ENCODE measurements around the gene RPL22L1.
A peak's percentile ranks its signal among the peaks of the same experiment; 100 is the strongest.
"Not testable (repeated sequence)": the region's sequence is repeated elsewhere in the genome, so short reads cannot be mapped to it uniquely, and the experiment has no call there.

Gene RPL22L1

DNA sequence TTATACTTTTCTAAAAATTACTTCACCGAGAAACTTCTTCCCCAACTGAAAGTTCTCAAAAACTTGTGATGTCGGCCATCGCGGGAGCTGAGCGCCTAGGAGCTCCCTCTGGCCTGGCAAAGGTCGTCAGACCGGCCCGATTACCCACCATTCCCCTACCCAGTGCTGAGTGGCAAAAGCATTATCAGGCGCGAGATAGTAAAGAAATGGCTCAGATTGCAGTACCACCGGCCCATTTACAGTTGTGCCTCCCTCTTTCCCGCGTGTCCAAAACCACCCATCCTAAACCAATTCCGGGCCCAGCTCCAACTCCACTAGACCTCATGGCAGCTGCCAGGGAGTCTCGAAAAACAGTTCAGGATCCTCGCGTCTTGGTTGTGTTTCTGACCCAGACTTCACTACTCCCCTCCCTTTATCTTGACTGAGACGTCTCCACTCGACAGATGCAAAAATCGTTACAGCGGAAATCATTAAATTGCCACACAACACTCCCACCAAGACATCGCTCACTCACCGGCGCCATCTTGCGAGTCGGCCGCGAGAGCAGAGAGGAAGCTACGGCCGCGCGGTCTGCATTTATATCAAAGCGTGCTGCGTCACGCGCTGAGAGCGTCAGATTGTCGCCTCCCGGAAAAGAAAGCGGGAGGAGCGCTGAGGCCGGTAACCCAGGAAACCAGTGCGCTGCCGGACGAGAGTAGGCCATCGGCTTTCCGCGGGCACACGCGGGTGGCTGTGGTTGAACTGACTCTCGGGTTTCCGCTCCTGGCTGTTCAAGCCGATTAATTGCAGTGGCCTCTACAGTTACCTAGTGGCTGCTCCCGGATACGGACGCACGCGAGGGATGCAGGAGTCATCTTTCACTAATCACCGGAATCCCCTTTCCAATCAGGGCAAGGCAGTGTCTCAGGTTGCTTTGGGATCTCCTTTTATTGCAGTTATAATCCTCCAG, at the start of gene RPL22L1:
TSS of gene RPL22L1 (minus strand) at position 551 of the 949 bp plus-strand sequence. CDS start at position 523, 28 bp downstream.
- peak; percentile 89 for DNase-seq

DNA sequence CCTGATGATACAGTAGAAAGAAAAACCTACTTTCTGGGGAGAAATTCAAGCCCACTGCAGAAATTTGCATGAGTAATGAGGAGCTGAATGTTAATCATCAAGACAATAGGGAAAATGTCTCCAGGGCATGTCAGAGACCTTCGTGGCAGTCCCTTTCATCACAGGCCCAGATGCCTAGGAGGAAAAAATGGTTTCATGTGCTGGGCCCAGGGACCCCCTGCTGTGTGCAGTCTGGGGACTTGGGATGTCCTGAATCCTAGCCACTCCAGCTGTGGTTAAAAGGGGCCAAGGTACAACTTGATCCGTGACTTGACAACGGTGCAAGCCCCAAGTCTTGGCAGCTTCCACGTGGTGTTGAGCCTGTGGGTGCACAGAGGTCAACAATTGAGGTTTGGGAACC, 48.7 kb upstream of the RPL22L1 start:
- no peak for DNase-seq

DNA sequence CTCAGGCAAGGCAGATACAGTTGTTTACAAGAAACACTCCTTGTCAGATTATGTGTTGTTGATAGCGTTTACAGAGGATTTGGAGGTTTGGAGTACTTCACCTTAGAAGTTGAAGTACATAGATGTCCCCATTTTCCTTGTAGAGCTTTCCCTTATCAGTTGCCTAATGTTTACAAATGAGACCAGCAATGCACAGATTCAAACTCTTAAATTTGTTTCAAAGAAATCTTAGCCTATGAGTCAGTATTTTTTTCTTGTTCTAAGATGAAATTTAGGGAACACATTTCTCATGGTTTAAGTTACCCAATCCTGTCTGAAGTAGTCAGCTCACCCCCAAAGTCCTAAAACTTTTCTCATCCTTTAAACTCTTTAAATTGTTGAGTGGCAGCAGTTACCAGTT, 44.7 kb upstream of the RPL22L1 start:
- no peak for DNase-seq

DNA sequence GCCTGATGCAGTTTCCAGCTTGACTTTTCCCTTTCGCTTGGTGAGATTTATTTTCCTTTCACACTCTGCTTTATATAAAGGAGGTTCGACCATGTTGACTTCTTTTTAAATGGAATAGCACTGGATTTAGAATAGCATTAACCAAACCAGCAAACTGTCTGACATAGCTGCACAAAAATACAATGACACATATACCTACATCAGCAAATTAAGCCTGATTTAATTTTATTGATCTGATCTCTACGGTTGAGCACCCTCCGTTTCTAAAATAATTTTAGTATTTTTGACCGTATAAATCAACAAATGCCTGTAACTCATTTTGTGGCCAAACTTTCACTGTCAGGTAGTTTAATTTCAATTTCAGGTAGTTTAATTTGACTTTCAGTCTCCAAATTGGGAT, 44.2 kb upstream of the RPL22L1 start:
- no peak for DNase-seq

DNA sequence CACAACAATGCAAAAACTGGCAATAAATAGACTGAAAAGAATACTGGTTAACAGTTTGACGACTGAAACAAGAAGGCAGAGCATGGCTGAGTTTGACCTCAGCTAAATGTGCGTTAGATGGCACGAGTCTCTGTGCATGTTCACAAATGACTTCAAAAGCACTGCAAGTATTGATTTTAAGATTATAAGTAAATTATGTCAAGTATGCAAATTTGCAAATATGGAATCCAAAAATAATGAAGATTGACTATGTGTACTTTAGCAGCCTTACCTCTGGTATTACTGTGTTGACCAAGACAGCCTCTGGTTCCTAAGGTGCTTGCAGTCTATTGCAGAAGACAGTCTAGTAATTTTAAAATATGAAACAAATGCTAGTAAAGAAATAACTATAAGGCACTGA, 41.1 kb upstream of the RPL22L1 start:
- no peak for DNase-seq

DNA sequence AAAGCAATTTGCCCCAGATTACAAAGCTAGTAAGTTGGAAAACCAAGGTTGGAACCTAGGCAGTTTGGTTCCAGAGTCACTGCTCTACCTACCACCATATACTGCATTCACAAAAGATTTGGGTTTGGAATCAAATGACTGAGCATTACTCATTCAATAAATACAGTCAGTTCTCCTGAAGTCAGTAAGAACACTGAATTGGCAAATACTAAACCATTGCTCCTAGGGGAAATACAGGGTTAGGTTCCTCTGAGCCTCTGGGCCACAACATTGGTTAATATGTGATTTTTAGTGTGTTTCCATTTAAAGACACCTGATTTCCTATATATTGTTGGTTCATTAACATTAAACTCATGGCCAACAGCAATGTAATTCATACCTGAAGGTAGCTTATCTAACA, 40.5 kb upstream of the RPL22L1 start:
- no peak for DNase-seq

DNA sequence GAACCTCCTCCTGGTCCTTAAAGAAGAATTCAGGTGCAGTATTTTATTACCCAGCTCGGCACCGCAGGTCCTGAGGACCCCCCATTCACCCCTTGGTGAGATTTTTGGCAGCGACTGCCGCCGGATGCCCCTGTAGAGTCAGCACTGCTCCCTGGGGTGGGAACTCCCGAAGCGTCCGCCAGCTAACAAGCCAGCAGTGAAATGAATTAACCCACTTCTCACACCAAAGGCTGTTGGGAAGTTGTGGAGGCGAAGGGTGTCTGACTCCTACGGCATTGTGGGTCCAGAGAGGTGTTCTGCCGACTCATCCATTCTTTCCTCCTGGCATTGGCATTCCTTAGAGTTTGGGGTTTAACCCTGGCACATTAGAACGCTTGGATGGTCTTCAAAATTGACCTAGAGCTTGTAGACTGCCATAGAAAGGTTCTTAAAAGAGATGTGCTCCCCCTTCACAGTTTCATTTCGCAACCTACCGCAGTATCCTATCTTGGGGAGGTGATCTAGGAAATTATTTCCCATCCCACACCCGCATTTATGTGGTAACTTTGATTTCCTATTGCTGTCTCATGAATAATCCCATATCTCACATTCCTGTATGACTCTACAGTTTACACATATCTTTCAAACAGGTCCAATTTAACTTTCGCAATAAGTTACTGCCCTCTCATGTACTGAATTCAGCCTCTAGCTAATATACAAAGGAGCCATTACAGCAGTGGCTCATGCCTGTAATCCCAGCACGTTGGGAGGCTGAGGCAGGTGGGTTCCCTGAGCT, 39.3 kb upstream of the RPL22L1 start:
- no peak for DNase-seq

DNA sequence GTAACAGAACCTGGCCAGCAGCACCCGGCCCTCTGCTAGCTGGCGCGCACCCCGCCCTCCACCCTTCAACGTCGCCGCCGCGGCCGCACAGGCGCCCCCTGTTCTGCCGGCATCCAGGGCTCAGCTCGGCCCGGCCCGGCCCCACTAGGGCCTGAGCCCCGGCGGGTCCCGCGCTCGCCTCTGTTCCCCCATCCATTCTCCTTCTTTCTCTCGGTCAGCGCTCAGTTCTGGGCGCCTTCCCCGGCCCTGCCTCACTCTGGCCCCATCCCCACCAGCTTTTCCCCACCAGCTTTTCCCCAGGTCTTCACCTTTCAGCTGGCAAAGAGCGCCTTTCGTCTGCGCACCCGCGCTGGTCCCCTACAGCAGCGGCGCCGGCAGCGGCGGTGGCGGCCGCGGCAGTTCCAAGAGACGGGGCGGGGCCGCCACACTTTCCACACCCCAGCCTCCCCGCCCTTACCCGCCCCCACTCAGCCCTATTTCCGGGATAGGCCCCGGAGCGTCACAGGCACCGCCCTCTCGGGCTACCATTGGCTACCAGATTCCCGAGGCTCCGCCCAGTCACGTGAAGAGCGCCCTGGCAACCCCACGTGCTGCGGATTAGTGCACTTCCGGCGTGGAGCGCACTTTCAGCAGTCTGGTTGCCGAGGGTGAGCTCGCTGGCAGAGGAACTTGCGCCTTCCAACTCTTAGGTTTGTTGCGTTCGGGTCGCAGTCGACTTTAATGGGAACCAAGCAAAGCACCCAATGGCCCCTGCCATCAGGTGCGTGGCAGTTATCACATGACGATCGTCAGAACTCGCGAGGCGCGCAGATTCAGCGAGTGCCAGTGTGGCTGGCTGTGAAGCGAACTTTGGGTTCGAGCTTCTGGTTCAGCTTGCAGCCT, 38.5 kb upstream of the RPL22L1 start, which contains the start of gene EIF5A2:
TSS of gene EIF5A2 (minus strand) at position 403 of the 882 bp plus-strand sequence. CDS start 831 bp downstream, outside the sequence.
- peak; percentile 95 for DNase-seq

DNA sequence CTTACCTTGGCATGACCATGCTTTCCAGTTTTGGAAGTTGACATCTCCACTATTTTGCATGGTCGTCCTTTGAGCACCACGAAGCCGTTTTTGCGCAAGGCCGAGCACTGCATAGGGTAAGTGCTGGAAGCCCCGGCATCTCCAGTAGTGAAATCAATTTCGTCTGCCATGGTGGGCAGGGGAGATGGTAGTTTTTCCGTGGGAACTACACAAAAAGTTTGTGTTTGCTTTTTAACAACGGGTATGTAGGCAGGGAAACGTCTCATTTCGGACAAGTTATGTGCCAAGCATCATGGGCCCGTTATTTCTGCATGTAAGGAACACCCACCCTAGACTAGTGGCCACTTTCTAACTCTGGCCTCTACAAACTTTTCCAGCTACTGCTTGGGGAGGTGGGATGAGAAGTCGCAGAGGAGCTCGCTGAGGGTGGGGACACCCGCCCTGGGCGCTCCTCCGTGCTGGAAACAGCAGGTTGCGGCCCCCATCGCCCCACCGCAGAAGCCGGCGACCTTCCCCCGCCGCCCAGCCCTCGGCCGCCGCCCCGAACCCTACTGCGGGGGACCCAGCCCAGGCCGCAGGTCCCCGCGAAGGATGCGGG, 37.7 kb upstream of the RPL22L1 start:
- no peak for DNase-seq

DNA sequence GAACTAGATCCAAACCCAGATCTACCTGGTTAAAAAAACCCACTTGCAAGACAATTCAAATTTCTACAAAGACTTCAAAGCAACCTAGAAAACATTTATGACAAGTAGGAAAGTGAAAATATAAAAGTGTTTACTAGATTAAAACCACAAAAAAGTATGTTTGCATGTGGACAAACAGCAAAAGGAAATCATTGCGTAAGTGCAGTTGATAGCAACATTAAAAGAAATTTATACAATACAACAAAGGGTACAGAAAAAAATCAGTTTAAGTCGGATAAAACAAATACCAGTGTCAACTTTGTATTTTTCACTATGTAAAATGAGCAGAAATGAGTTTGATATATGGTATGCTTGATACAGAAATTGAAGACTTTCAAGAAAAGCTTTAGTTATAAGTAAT, 35.9 kb upstream of the RPL22L1 start:
- DNase-seq, result no peak

DNA sequence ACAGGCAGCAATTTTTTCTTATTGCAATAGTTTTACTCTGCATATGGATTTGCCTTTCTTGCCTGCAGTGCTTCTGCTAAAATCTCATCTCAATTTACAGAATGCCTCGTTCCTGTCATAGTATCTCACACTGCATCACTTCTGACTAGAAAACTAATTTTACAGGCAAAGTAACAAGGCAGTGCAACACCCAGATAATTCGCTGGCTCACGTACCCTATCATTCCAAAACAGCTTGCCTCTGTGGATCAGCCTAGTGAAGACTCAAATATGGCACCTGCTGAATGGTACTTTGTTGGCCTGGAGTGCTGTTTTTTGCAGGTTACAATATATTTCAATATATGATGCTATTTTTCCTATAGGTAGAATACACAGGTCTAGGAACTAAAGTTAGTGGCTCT, 33.1 kb upstream of the RPL22L1 start:
- DNase-seq, result no peak

DNA sequence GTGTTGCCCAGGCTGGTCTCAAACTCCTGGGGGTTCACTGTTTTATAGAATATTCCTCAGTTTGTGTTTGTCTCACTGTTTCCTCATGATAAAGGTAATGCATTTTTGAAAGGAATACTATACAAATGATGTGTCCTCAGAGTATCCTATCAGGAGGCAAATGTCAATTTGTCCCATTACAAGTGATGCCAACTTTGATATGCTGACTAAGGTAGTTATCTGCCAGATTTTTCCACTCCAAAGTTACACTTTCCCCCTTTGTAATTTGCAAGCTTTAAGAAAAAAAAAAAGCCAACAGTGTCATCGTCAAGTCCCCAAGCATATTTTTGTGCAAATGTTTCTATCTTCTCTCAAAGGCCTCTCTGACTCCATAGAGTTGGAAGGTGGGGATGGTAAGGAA, 29.5 kb upstream of the RPL22L1 start:
- no peak for DNase-seq

DNA sequence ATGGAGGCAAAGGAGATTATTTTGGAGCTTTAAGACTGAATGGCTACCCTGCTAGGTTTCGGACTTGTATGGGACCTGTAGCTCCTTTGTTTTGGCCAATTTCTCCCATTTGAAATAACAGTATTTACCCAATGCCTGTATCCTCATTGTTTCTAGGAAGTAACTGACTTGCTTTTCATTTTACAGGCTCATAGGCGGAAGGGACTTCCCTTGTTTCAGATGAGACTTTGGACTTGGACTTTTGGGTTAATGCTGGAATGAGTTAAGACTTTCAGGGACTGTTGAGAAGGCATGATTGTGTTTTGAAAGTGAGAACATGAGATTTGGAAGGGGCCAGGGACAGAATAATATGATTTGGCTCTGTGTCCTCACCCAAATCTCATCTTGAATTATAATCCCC, 28.0 kb upstream of the RPL22L1 start:
- DNase-seq, result no peak

DNA sequence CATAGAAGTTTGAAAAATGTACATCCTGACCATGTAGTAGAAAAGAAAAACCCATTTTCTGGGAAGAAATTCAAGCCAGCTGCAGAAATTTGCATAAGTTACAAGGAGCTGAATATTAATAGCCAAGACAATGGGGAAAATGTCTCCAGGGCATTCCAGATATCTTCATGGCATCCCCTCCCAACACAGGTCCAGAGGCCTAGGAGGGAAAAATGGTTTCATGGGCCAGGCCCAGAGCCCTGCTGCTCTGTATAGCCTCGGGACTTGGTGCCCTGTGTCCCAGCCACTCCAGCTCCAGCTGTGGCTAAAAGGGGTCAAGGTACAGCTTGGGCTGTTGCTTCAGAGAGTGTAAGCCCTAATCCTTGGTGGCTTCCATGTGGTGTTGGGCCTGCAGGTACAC, 27.2 kb upstream of the RPL22L1 start:
- DNase-seq, result not testable (repeated sequence)

DNA sequence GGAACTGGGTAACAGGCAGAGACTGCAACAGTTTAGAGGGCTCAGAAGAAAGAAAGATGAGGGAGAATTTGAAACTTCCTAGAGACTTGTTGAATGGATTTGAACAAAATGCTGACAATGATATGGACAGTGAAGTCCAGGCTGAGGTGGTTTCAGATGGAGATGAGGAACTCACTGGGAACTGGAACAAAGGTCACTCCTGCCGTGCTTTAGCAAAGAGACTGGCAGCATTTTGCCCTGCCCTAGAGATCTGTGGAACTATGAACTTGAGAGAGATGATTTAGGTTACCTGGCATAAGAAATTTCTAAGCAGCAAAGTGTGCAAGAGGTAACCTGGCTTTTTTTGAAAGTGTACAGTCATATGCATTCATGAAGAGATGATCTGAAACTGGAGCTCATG, 26.8 kb upstream of the RPL22L1 start:
- DNase-seq, result no peak

DNA sequence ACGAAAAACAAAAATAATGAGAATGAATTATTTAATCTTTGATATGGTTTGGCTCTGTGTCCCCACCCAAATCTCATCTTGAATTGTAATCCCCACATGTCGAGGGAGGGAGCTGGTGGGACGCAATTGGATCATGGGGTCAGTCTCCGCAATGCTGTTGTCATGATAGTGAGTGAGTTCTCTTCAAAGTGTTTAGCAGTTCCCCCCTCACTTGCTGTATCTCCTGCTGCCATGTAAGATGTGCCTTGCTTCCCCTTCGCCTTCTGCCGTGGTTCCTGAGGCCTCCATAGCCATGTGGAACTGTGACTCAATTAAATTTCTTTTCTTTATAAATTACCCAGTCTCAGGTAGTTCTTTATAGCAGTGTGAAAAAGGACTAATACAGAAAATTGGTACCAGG, 26.3 kb upstream of the RPL22L1 start:
- not testable (repeated sequence) for DNase-seq

DNA sequence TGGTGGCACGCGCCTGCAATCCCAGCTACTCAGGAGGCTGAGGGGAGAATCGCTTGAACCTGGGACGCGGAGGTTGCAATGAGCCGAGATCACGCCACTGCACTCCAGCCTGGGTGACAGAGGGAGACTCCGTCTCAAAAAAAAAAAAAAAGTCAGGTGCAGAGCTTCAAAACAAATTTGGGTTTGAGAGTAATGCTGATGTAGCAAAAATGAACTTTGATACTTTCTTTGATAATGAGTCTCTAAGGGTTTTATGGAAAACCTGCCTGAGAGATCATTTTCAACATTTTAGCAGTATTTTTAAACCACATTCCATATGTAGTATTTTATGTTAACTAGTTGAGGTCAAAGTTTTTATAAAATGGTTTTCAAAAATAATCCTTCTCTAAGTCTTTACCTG, 23.9 kb upstream of the RPL22L1 start:
- DNase-seq, result no peak

DNA sequence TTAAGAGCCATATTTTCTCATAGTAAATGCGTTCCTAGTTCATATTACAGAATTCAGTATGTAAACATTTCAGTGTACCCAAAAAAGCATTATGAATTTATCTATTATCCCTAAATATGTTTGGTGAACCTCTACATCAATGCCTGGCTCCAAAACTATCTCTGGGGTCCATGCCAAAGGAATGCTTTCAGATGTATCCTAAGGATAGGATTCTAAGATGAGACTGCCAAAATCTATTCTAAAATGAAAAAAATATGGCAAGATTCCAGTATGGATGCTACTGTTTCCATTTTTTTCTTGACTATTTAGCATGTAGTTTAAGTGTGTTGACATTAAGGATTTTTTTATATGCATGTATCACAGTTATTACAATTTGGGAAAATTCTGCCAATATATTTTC, 19.6 kb upstream of the RPL22L1 start:
- no peak for DNase-seq

DNA sequence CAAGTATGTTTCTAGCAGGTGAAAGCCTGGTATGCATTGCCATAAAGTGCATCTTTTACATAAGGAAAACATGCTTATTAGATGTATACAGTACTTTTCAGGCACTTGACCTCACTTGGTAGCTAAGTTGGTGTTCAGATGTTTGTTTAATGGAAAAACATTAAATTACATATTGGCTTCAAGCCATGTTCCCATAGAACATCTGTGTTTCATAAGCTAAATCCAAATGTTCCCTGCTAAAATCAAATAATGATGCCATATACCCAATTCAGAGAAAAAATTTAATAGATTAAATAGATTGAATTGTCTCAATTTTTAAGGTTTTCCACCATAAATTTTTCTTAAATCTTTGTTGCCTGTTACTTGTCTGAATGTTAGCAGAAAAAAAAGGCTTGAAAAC, 19.1 kb upstream of the RPL22L1 start:
- no peak for DNase-seq

DNA sequence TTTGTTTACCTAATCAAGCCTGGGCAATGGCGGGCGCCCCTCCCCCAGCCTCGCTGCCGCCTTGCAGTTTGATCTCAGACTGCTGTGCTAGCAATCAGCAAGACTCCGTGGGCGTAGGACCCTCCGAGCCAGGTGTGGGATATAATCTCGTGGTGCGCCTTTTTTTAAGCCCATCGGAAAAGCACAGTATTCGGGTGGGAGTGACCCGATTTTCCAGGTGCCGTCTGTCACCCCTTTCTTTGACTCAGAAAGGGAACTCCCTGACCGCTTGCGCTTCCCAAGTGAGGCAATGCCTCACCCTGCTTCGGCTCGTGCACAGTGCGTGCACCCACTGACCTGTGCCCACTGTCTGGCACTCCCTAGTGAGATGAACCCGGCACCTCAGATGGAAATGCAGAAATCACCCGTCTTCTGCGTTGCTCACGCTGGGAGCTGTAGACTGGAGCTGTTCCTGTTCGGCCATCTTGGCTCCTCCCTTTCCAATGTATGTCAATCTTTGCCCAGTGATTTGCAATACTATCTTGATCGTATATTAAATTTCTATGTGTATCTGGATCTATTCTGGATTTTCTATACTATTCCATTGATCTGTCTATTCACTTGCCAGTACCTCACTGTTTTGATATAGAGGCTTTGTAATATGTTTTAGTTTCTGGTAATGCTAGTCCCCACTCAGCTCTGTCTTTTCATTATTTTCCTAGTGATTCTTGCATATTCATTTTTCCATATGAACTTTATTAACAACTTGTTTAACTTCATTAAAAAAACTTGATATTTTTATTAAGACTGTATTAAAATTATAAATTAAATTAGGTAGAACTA, 14.3 kb upstream of the RPL22L1 start:
- DNase-seq, result not testable (repeated sequence)

DNA sequence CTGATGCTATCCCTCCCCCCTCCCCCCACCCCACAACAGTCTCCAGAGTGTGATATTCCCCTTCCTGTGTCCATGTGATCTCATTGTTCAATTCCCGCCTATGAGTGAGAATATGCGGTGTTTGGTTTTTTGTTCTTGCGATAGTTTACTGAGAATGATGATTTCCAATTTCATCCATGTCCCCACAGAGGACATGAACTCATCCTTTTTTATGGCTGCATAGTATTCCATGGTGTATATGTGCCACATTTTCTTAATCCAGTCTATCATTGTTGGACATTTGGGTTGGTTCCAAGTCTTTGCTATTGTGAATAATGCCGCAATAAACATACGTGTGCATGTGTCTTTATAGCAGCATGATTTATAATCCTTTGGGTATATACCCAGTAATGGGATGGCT, 8.7 kb upstream of the RPL22L1 start:
- not testable (repeated sequence) for DNase-seq

Measured in activated T-cell treated with anti-CD3 and anti-CD28 coated beads, Interleukin-2, amount 50 U/mL, for 1 hour (primary cell).